MM.1S (cell line): ENCODE measurements around the gene MAP2K6.

Source experiments
- EZH2 ChIP-seq: fragments of 300-600 bp; sonication (generic); optimal IDR thresholded peaks from 2 replicates; pipeline ENCODE3; 2017; ENCODE audit warnings: low read depth, mild to moderate bottlenecking, antibody characterized with exemption, low read length, mixed read lengths
- EZH2phosphoT487 ChIP-seq: fragments of 300-600 bp; sonication (generic); IDR thresholded peaks from 2 replicates; pipeline ENCODE4 v1.6.1; 2018; ENCODE audit warnings: antibody characterized with exemption, low read length
- TF ChIP-seq, protein P1 (sequence below): fragments of 300-600 bp; sonication (generic); IDR thresholded peaks from 2 replicates; pipeline ENCODE4 v1.5.1; 2016; ENCODE audit warnings: antibody characterized with exemption, low read length, mixed read lengths

- TF ChIP-seq, protein P1, sequence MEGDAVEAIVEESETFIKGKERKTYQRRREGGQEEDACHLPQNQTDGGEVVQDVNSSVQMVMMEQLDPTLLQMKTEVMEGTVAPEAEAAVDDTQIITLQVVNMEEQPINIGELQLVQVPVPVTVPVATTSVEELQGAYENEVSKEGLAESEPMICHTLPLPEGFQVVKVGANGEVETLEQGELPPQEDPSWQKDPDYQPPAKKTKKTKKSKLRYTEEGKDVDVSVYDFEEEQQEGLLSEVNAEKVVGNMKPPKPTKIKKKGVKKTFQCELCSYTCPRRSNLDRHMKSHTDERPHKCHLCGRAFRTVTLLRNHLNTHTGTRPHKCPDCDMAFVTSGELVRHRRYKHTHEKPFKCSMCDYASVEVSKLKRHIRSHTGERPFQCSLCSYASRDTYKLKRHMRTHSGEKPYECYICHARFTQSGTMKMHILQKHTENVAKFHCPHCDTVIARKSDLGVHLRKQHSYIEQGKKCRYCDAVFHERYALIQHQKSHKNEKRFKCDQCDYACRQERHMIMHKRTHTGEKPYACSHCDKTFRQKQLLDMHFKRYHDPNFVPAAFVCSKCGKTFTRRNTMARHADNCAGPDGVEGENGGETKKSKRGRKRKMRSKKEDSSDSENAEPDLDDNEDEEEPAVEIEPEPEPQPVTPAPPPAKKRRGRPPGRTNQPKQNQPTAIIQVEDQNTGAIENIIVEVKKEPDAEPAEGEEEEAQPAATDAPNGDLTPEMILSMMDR: no peak
- TF ChIP-seq EZH2phosphoT487 (no peak), EZH2 (no peak)
Observed at GRCh38 chr17:69492410-69493071, 78.0 kb downstream of the MAP2K6 start.
